Epithelial cell of esophagus (primary cell): ENCODE results near the gene B4GALNT4.
"Not testable (repeated sequence)": the region's sequence is repeated elsewhere in the genome, so short reads cannot be mapped to it uniquely, and the experiment has no call there.

ENCODE experiments used
- DNase-seq: peaks from one replicate; pipeline ENCODE4 v3.0.0; 2010; ENCODE audit warnings: low read depth
- H3K4me3 ChIP-seq: 2 replicates; pipeline ENCODE4 v1.5.1; 2011; ENCODE audit warnings: mild to moderate bottlenecking, low read length, control low read depth
- CTCF ChIP-seq: IDR thresholded peaks from 2 replicates; pipeline ENCODE4 v1.5.1; 2011; ENCODE audit warnings: low read depth, mild to moderate bottlenecking, low read length, control low read depth, inconsistent platforms; ENCODE audit not compliant: insufficient read depth; ENCODE audit errors: missing control alignments

Gene B4GALNT4

DNA sequence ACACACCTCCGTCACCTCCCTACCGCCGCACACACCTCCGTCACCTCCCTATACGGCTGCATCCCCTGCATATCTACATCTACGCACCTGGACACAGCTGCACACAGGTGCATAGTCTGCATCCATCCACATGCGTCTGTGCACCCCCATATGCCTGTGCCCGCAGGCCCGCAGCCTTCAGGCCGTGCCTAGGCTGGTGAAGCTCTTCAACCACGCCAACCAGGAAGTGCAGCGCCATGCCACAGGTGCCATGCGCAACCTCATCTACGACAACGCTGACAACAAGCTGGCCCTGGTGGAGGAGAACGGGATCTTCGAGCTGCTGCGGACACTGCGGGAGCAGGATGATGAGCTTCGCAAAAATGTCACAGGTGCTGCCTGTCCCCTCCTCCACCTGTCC lies 29.5 kb downstream of the B4GALNT4 start:
- no peak overlapping the region for H3K4me3 ChIP-seq
- DNase-seq: peak; percentile 47
- no peak for TF ChIP-seq CTCF

- no peak overlapping the region for H3K4me3 ChIP-seq
- TF ChIP-seq CTCF: no peak
- DNase-seq: no peak
Observed at GRCh38 chr11:399731-400211, 30.5 kb downstream of the B4GALNT4 start.

GRCh38 chr11:400241-400689 lies 31.0 kb downstream of the B4GALNT4 start:
- no peak for DNase-seq
- TF ChIP-seq CTCF: no peak
- H3K4me3 ChIP-seq: no peak overlapping the region

- DNase-seq: not testable (repeated sequence)
Observed at GRCh38 chr11:401196-401595, 31.9 kb downstream of the B4GALNT4 start.

GRCh38 chr11:403021-403760 lies 33.9 kb downstream of the B4GALNT4 start:
- no peak overlapping the region for H3K4me3 ChIP-seq
- no peak for DNase-seq
- no peak for TF ChIP-seq CTCF

More at GRCh38 chr11:401196-401595, 31.9 kb downstream of the B4GALNT4 start:
- H3K4me3 ChIP-seq: not testable (repeated sequence)

GRCh38 chr11:403761-404431 lies 34.6 kb downstream of the B4GALNT4 start:
- DNase-seq: no peak
- no peak for TF ChIP-seq CTCF
- H3K4me3 ChIP-seq: no peak overlapping the region

DNA sequence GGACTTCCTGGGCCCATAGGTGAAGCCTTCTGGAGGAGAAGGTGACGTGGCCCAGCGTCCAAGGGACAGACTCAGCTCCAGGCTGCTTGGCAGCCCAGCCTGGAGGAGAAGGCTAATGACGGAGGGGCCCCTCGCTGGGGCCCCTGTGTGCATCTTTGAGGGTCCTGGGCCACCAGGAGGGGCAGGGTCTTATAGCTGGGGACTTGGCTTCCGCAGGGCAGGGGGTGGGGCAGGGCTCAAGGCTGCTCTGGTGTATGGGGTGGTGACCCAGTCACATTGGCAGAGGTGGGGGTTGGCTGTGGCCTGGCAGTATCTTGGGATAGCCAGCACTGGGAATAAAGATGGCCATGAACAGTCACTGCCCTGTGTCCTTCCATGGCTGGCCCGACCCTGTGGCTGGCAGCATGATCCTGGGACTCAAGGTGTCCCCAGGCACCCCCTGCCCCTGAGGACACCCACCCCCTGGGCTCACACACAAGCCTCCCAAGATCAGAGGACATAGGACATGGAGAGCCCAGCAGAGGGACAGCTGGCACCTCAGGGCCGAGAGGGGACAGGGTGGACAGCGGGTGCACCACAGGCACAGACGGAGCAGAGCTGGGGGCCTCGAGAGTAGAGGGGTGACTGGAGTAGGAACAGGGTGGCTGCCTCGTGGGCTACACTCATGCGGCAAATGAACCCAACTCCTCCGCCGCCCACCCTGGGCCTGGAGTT lies 35.4 kb downstream of the B4GALNT4 start:
- TF ChIP-seq CTCF: no peak
- H3K4me3 ChIP-seq: no peak overlapping the region
- no peak for DNase-seq
